Endothelial cell of umbilical vein (primary cell): Measurements from ENCODE around the gene KIF25. TPM values are rescaled to one million over a fixed set of nuclear protein-coding genes. Genes with fewer than 3 reads are reported as not detected.

Source experiments
- BruUV-seq: library from RNA; stranded (reverse); fragments of 400-500 nt; replicated peaks from 2 replicates; lab custom pipeline; 2021; lab: Mats Ljungman, UMichigan
- CTCF ChIA-PET: fragments of 300-600, 350-600 bp; sonication (Branson Sonifier 250); formaldehyde crosslinking; loops from one replicate; lab custom pipeline; 2021; ENCODE audit warnings: antibody characterized with exemption, inconsistent platforms; lab: Charles Lee
- POLR2A ChIA-PET: fragments of 300-600, 350-600 bp; sonication (Branson Sonifier 250); formaldehyde crosslinking; loops from one replicate; lab custom pipeline; 2021; ENCODE audit warnings: antibody characterized with exemption, inconsistent platforms; lab: Charles Lee
- DNase-seq: peaks from one replicate; pipeline ENCODE4 v3.0.0-alpha.2; 2011; ENCODE audit warnings: low read depth, low spot score
- FAIRE-seq: peaks from 2 replicates; lab custom pipeline; 2011; peaks lifted over from hg19 to GRCh38; lab: Jason Lieb, UNC
- H2AFZ ChIP-seq: 2 replicates; pipeline ENCODE4 v1.6.0; 2012; ENCODE audit warnings: low read depth, low read length, control low read depth, inconsistent platforms
- H3K27ac ChIP-seq: 2 replicates; pipeline ENCODE4 v1.5.1; 2011; ENCODE audit warnings: low read depth, mild to moderate bottlenecking, control low read depth, low read length, moderate library complexity; ENCODE audit not compliant: insufficient read depth
- H3K27me3 ChIP-seq, 2 experiments: 2 replicates each; pipeline versions ENCODE4 v1.6.0 to v1.6.1; 2011; ENCODE audit warnings: low read length in 2 of 2, mixed read lengths in 1 of 2; ENCODE audit not compliant: control insufficient read depth in 2 of 2, insufficient read depth in 2 of 2
- H3K36me3 ChIP-seq, 2 experiments: 2 replicates in 1 of 2; 3 replicates in 1 of 2; pipeline ENCODE4 v1.5.1; 2011; ENCODE audit warnings: low read length in 2 of 2, mild to moderate bottlenecking in 1 of 2, moderate library complexity in 1 of 2; ENCODE audit not compliant: control insufficient read depth in 2 of 2, insufficient read depth in 2 of 2; ENCODE audit errors: extremely low read depth in 1 of 2
- H3K4me1 ChIP-seq: 3 replicates; pipeline ENCODE4 v1.5.1; 2011; ENCODE audit warnings: mild to moderate bottlenecking, low read length; ENCODE audit not compliant: control insufficient read depth, insufficient read depth; ENCODE audit errors: extremely low read depth
- H3K4me2 ChIP-seq: 2 replicates; pipeline ENCODE4 v1.6.1; 2011; ENCODE audit warnings: low read length, control low read depth, mixed read lengths; ENCODE audit not compliant: insufficient read depth
- H3K4me3 ChIP-seq, 3 experiments: fragments of 200-600 bp in 1 of 3; sonication (generic), shearing (Covaris generic) in 1 of 3; replicated peaks in 1 of 3; 2 replicates each; pipeline ENCODE4 v1.5.1; 2011 to 2016; ENCODE audit warnings: control low read depth in 3 of 3, low read length in 3 of 3, mild to moderate bottlenecking in 2 of 3, inconsistent platforms in 1 of 3, low read depth in 1 of 3, moderate library complexity in 1 of 3; ENCODE audit not compliant: insufficient read depth in 1 of 3
- H3K79me2 ChIP-seq: 2 replicates; pipeline ENCODE4 v1.6.0; 2012; ENCODE audit warnings: low read length, inconsistent platforms; ENCODE audit not compliant: control insufficient read depth, insufficient read depth
- H3K9ac ChIP-seq: replicated peaks from 2 replicates; pipeline ENCODE3; 2011; ENCODE audit warnings: low read length, control low read depth; ENCODE audit not compliant: insufficient read depth; ENCODE audit errors: extremely low read depth
- H3K9me1 ChIP-seq: replicated peaks from 3 replicates; pipeline ENCODE4 v1.6.0; 2011; ENCODE audit warnings: mild to moderate bottlenecking, low read length; ENCODE audit not compliant: control insufficient read depth, insufficient read depth; ENCODE audit errors: extremely low read depth
- H3K9me3 ChIP-seq: replicated peaks from 2 replicates; pipeline ENCODE4 v1.5.1; 2012; ENCODE audit warnings: low read length, inconsistent platforms; ENCODE audit not compliant: control insufficient read depth, insufficient read depth
- H4K20me1 ChIP-seq: replicated peaks from 2 replicates; pipeline ENCODE3; 2011; ENCODE audit warnings: mild to moderate bottlenecking, low read length; ENCODE audit not compliant: control insufficient read depth, insufficient read depth; ENCODE audit errors: extremely low read depth
- CTCF ChIP-seq, 2 donors: IDR thresholded peaks; 1 replicate in 1 of 2; 2 replicates in 1 of 2; pipeline ENCODE4 v1.5.1; 2011; ENCODE audit warnings: low read length in 2 of 2, mild to moderate bottlenecking in 2 of 2, moderate library complexity in 2 of 2, control low read depth in 1 of 2, inconsistent platforms in 1 of 2, low read depth in 1 of 2; ENCODE audit not compliant: insufficient read depth in 1 of 2; ENCODE audit errors: extremely low read depth in 1 of 2
- EZH2 ChIP-seq: IDR thresholded peaks from 2 replicates; pipeline ENCODE4 v1.6.1; 2012; ENCODE audit warnings: borderline replicate concordance, low read depth, mild to moderate bottlenecking, moderate library complexity, low read length, inconsistent platforms; ENCODE audit not compliant: severe bottlenecking
- FOS ChIP-seq: IDR thresholded peaks from 2 replicates; pipeline ENCODE4 v1.6.1; 2011; ENCODE audit warnings: mild to moderate bottlenecking, low read length, moderate library complexity, borderline replicate concordance; ENCODE audit not compliant: insufficient read depth
- JUN ChIP-seq: IDR thresholded peaks from 2 replicates; pipeline ENCODE4 v1.6.1; 2011; ENCODE audit warnings: borderline replicate concordance, low read depth; ENCODE audit not compliant: insufficient read length, insufficient read depth
- MYC ChIP-seq: IDR thresholded peaks from one replicate; pipeline ENCODE4 v1.6.1; 2011; ENCODE audit warnings: mild to moderate bottlenecking, low read depth, low read length
- POLR2A ChIP-seq: IDR thresholded peaks from 2 replicates; pipeline ENCODE4 v1.6.1; 2012; ENCODE audit warnings: low read depth, mild to moderate bottlenecking, control low read depth, low read length
- POLR2AphosphoS5 ChIP-seq: IDR thresholded peaks from 2 replicates; pipeline ENCODE4 v1.6.1; 2012; ENCODE audit warnings: low read depth, mild to moderate bottlenecking, control low read depth, low read length, moderate library complexity; ENCODE audit not compliant: insufficient read depth
- dilution Hi-C: fragments of 300-500 bp; cut with MboI; formaldehyde crosslinking; loops from one replicate; pipeline ENCODE4 v1.15.0; 2019; ENCODE audit warnings: low sequenced_read_pairs; ENCODE audit not compliant: extremely low pct_ligation_motif_present
- intact Hi-C: fragments of 100-400 bp; cut with micrococcal nuclease; formaldehyde crosslinking; loops from one replicate; pipeline ENCODE4 v1.10.0; 2022
- polyA plus RNA-seq, 4 experiments: library from polyadenylated mRNA; depleted of rRNA in 3 of 4; stranded (reverse) in 3 of 4; unstranded in 1 of 4; fragments of >200 nt; gene quantifications; 2 replicates each; pipeline versions ENCODE4 v1.2.1 to v1.2.3, GENCODE V29; 2011 to 2012; ENCODE audit warnings: missing spikeins in 1 of 4
- total RNA-seq: library from RNA; stranded (reverse); gene quantifications from 2 replicates; pipeline ENCODE4 v1.2.3, GENCODE V29; 2021

The KIF25 gene
- total and polyA plus RNA-seq, 2 donors (not counting 3 experiments of a cell fraction or from before 2014, with no cell fraction given): not detected

- H4K20me1 ChIP-seq: no peaks in the 10 kb centered on the region
- dilution Hi-C loops (no loop called here), intact Hi-C loops (no loop called here)
- no peak overlapping the region for H3K9ac ChIP-seq
- TF ChIP-seq JUN (no peak), FOS (no peak), CTCF (IDR thresholded peaks at IDR 0.05; ENCODE audit: extremely low read depth in 1 of 2, insufficient read depth in 1 of 2, low read depth in 1 of 2, low read length in 2 of 2) (no peak), POLR2AphosphoS5 (no peak), EZH2 (no peak), POLR2A (no peak), MYC (no peak)
- H3K4me1 ChIP-seq: no peaks in the 10 kb centered on the region
- H3K4me3 ChIP-seq: no peak overlapping the region
- no peaks in the 10 kb centered on the region for H3K9me1 ChIP-seq
- ChIA-PET POLR2A (no interaction called here), CTCF (no interaction called here)
- H2AFZ ChIP-seq: no peak overlapping the region
- H3K27ac ChIP-seq: no peak overlapping the region
- H3K27me3 ChIP-seq: no peaks in the 10 kb centered on the region
- no peak overlapping the region for H3K4me2 ChIP-seq
- no TSS peak for BruUV-seq
- DNase-seq: no peak
- H3K9me3 ChIP-seq: no peaks in the 10 kb centered on the region
- no peaks in the 10 kb centered on the region for H3K36me3 ChIP-seq
- no peak for FAIRE-seq
- H3K79me2 ChIP-seq: no peaks in the 10 kb centered on the region
Observed at GRCh38 chr6:168045141-168045691, 47.7 kb downstream of the KIF25 start.
